Tibial nerve (tissue), 4 donors: ENCODE data around the gene CDH22. TPM values are rescaled to one million over a fixed set of nuclear protein-coding genes. Genes with fewer than 3 reads are reported as not detected.

ENCODE experiments used
- DNase-seq, 2 donors: peaks; one replicate each; pipeline ENCODE4 v3.0.0-alpha.2; 2019; ENCODE audit warnings: low spot score in 2 of 2
- H3K27ac ChIP-seq, 4 donors: fragments of 200-600 bp; sonication (generic) in 3 of 4; one replicate each; pipeline ENCODE4 v1.5.1; 2017 to 2019; ENCODE audit warnings: mild to moderate bottlenecking in 1 of 4
- H3K27me3 ChIP-seq, 2 donors: fragments of 200-600 bp; sonication (generic) in 1 of 2; one replicate each; pipeline versions ENCODE4 v1.5.1 to v1.6.0; 2017 to 2019
- H3K36me3 ChIP-seq, 3 donors: fragments of 200-600 bp; sonication (generic); one replicate each; pipeline ENCODE4 v1.5.1; 2018 to 2019
- H3K4me1 ChIP-seq, 4 donors: fragments of 200-600 bp; sonication (generic) in 3 of 4; one replicate each; pipeline ENCODE4 v1.5.1; 2017 to 2019
- H3K4me3 ChIP-seq, 4 donors: fragments of 200-600 bp; sonication (generic) in 3 of 4; one replicate each; pipeline ENCODE4 v1.5.1; 2017 to 2019; ENCODE audit warnings: mild to moderate bottlenecking in 1 of 4, moderate library complexity in 1 of 4
- H3K9me3 ChIP-seq, 4 donors: fragments of 200-600 bp; sonication (generic) in 3 of 4; one replicate each; pipeline ENCODE4 v1.5.1; 2017 to 2019
- EP300 ChIP-seq, 2 donors: sonication (generic); formaldehyde crosslinking; IDR thresholded peaks; one replicate each; pipeline ENCODE4 v1.6.1; 2017; ENCODE audit warnings: antibody characterized with exemption in 2 of 2, mild to moderate bottlenecking in 1 of 2
- POLR2A ChIP-seq, 2 donors: fragments of 450-650 bp; IDR thresholded peaks; one replicate each; pipeline ENCODE4 v1.6.1; 2017; ENCODE audit warnings: antibody characterized with exemption in 2 of 2, mild to moderate bottlenecking in 2 of 2, moderate library complexity in 2 of 2
- WGBS, 2 donors: methylation state at CpG; one replicate each; pipeline ENCODE4 v1.1.5; 2018; 5-methylcytosine and 5-hydroxymethylcytosine counted together
- total RNA-seq, 4 donors: library from RNA; depleted of rRNA; stranded (reverse); fragments of >200 nt; gene quantifications; one replicate each; pipeline ENCODE4 v1.1.0, GENCODE V29; 2016
- TF ChIP-seq, protein P1 (sequence below), 5 experiments: fragments of 200-600 bp in 3 of 5; fragments of 450-650 bp in 2 of 5; sonication (generic) in 3 of 5; IDR thresholded peaks; one replicate each; pipeline ENCODE4 v1.5.1; 2016 to 2019; ENCODE audit warnings: antibody characterized with exemption in 5 of 5, mild to moderate bottlenecking in 3 of 5, moderate library complexity in 2 of 5

The CDH22 gene
- total RNA-seq, 4 donors from 2014 or later, result 0.20 to 1.0 (median 0.60) TPM; not detected in 1

DNA sequence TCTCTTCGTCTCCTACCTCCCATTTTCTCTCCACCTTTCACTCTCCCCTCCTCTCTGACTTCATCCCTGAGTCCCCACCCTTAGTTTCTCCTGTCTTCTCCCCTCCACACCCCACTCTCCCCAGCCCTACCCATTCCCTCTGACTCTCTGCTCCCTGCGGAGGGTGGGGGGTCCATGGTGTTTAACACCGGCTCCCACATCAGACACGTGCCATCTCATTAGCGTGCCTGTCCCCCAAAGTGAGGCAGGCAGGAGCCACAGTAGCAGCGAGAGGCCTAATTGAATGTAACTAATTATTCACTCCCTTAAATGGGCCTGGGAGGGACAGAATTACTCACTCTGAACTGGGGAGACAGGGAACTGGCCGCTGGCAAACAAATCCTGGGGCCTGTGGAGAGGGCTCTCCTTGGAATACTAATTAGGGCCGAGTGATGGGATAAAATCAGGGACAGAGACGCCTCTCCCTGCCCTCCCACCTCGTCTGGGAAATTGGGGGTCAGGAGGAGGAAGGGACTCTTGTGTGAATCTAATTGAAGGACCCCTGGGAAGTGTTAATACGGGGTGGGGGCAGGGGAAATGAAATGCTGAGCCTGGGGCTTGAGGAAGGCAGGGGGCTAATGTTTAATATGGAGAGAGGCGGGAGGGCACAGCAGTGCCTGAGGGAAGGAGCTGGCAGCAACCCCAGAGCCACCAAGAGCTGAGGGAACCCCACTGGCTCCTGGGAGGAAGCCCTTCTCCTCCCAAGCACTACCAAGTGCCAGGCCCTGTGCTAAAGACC, 172.3 kb downstream of the CDH22 start:
- H3K4me1 ChIP-seq, result peaks cover 0 to 23% (median 9%) of the 10 kb centered on the region in 4 donors
- H3K9me3 ChIP-seq, result no peaks in the 10 kb centered on the region
- TF ChIP-seq EP300 (IDR thresholded peaks at IDR 0.05), result no peak
- TF ChIP-seq, protein P1, sequence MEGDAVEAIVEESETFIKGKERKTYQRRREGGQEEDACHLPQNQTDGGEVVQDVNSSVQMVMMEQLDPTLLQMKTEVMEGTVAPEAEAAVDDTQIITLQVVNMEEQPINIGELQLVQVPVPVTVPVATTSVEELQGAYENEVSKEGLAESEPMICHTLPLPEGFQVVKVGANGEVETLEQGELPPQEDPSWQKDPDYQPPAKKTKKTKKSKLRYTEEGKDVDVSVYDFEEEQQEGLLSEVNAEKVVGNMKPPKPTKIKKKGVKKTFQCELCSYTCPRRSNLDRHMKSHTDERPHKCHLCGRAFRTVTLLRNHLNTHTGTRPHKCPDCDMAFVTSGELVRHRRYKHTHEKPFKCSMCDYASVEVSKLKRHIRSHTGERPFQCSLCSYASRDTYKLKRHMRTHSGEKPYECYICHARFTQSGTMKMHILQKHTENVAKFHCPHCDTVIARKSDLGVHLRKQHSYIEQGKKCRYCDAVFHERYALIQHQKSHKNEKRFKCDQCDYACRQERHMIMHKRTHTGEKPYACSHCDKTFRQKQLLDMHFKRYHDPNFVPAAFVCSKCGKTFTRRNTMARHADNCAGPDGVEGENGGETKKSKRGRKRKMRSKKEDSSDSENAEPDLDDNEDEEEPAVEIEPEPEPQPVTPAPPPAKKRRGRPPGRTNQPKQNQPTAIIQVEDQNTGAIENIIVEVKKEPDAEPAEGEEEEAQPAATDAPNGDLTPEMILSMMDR (IDR thresholded peaks at IDR 0.05), result no peak
- no peak overlapping the region for H3K27ac ChIP-seq
- no peak overlapping the region for H3K4me3 ChIP-seq
- 60 to 69% methylated on average over 12 of the region's 12 CpGs for WGBS, 2 donors
- no peak for DNase-seq
- no peaks in the 10 kb centered on the region for H3K36me3 ChIP-seq
- peaks cover 0 to 31% of the 10 kb centered on the region in 2 donors for H3K27me3 ChIP-seq

GRCh38 chr20:46134716-46135115, 173.6 kb downstream of the CDH22 start:
- TF ChIP-seq, protein P1 (IDR thresholded peaks at IDR 0.05), result no peak
- TF ChIP-seq POLR2A (IDR thresholded peaks at IDR 0.05), result no peak
- TF ChIP-seq EP300 (IDR thresholded peaks at IDR 0.05), result no peak
- Histone ChIP-seq H3K27ac (no peak overlapping the region), H3K4me3 (no peak overlapping the region), H3K36me3 (no peaks in the 10 kb centered on the region), H3K27me3 (peaks cover 0 to 25% of the 10 kb centered on the region in 2 donors), H3K9me3 (no peaks in the 10 kb centered on the region), H3K4me1 (peaks cover 0 to 19% (median 9%) of the 10 kb centered on the region in 4 donors)
- DNase-seq, result no peak
- 74 to 83% methylated on average over 7 of the region's 7 CpGs for WGBS, 2 donors

DNA sequence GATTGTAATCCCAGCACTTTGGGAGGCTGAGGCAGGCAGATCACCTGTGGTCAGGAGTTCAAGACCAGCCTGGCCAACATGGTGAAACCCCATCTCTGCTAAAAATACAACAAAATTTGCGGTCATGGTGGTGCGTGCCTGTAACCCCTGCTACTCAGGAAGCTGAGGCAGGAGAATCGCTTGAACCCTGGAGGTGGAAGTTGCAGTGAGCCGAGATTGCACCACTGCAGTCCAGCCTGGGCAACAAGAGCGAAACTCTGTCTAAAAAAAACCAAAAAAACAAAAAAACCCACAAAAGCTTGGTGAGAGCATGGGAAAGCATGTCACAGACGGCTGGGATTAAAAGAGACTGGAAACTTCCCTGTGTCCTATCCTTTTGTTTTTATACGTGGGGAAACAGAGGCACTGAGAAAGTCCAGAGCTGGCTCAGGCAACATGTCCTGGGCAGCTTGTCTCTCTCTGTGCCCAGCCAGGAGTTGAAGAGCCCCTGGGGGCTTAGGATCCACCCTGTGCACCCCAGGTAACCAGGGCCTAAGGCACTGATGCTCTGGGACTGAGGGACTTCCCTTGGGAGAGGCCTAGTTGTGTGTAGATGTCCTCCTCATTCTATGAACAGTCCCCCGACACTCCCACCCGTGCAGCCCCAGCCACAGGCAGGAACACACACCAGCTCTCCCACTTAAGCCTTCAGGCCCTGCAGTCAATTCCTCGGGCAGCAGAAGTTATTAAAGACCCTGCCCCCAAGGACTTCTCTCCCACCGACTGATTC, 174.2 kb downstream of the CDH22 start:
- no peak for TF ChIP-seq POLR2A (IDR thresholded peaks at IDR 0.05)
- TF ChIP-seq, protein P1 (IDR thresholded peaks at IDR 0.05), result no peak
- TF ChIP-seq EP300 (IDR thresholded peaks at IDR 0.05), result no peak
- Histone ChIP-seq H3K4me3 (no peak overlapping the region), H3K36me3 (no peaks in the 10 kb centered on the region), H3K4me1 (peaks cover 0 to 17% (median 9%) of the 10 kb centered on the region in 4 donors), H3K9me3 (no peaks in the 10 kb centered on the region), H3K27me3 (peaks cover 0 to 22% of the 10 kb centered on the region in 2 donors), H3K27ac (no peak overlapping the region)
- no peak for DNase-seq
- 71 to 73% methylated on average over 11 of the region's 11 CpGs for WGBS, 2 donors

- no peak for TF ChIP-seq EP300 (IDR thresholded peaks at IDR 0.05)
- TF ChIP-seq, protein P1 (IDR thresholded peaks at IDR 0.05), result peak; percentile 66 to 89 (median 73)
- H3K27me3 ChIP-seq, result peaks cover 0 to 21% of the 10 kb centered on the region in 2 donors
- H3K4me1 ChIP-seq, result peaks cover 0 to 17% (median 9%) of the 10 kb centered on the region in 4 donors
- no peaks in the 10 kb centered on the region for H3K9me3 ChIP-seq
- no peak overlapping the region for H3K4me3 ChIP-seq
- no peak overlapping the region for H3K27ac ChIP-seq
- peak; percentile 47 to 50 for DNase-seq
- H3K36me3 ChIP-seq, result no peaks in the 10 kb centered on the region
- WGBS, 2 donors, result 16 to 34% methylated on average over 7 to 14 of the region's 17 CpGs
Observed at GRCh38 chr20:46132705-46133120, 175.6 kb downstream of the CDH22 start.

DNA sequence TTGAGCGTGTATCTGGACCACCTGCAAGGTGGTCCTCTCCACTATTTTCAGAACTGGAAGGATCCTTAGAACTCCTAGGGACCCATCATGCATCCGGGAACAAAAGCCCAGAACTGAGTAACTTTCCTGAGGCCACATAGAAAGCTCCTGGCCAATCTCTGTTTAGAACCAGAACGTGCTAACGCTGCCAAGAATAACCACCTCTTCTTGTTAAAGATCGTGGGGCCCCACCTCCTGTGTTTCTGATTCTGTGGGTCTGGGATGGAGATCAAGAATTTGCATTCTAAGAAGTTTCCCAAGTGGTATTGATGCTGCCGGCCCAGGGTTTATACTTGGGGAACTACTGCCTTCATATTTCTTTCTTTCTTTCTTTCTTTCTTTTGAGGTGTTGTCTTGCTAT, 176.9 kb downstream of the CDH22 start:
- peaks cover 0 to 5% (median 0%) of the 10 kb centered on the region in 3 donors for H3K36me3 ChIP-seq
- H3K27me3 ChIP-seq, result peaks cover 0 to 9% of the 10 kb centered on the region in 2 donors

More for the DNA sequence above, 176.9 kb downstream of the CDH22 start:
- DNase-seq, result no peak
- WGBS, 2 donors, result 24 to 25% methylated on average over 6 of the region's 6 CpGs
- no peak for TF ChIP-seq POLR2A (IDR thresholded peaks at IDR 0.05)
- TF ChIP-seq, protein P1 (IDR thresholded peaks at IDR 0.05), result no peak
- TF ChIP-seq EP300 (IDR thresholded peaks at IDR 0.05), result no peak
- H3K27ac ChIP-seq, result no peak overlapping the region
- no peaks in the 10 kb centered on the region for H3K9me3 ChIP-seq
- no peak overlapping the region for H3K4me3 ChIP-seq
- peaks cover 0 to 17% (median 9%) of the 10 kb centered on the region in 4 donors for H3K4me1 ChIP-seq
